NCI-H128 (cell line): ENCODE results near the gene RIPOR2.
"Not testable (repeated sequence)": the region's sequence is repeated elsewhere in the genome, so short reads cannot be mapped to it uniquely, and the experiment has no call there.

Experiments
- DNase-seq: peaks from one replicate; lab custom pipeline; 2025; ENCODE audit not compliant: unreplicated experiment; lab: John Stamatoyannopoulos, UW

The RIPOR2 gene

DNA sequence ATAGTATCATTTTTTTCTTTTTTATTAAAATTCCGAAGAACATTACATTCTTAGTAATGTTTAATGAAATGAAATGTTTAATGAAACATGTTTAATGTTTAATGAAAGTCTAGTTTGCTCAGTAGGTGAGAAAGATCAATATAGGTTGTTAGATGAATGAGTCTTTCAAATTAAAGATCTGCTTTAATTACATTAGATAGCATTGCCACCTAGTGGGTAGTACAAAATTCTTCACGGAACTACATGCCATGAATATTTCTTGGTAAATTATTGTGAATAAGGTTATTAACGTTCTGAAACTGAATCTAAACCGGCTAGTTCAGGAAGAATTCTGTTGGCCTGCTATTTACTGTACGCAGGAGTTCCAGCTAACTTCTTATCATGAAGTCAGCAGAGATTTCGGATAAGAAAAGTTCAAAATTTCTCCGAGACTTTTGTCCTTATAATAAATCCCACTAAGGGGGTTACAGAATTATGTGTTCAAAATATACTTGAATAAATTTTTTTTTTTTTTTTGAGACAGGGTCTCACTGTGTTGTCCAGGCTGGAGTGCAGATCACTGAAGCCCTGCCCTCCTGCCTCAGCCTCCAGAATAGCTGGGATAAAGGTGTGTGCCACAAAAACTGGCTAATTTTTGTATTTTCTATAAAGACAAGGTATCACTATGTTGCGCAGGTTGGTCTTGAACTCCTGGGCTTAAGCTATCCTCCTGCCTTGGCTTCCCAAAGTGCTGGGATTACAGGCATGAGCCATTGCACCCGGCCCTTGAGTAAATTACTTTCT lies 168.9 kb downstream of the RIPOR2 start:
- no peak for DNase-seq

DNA sequence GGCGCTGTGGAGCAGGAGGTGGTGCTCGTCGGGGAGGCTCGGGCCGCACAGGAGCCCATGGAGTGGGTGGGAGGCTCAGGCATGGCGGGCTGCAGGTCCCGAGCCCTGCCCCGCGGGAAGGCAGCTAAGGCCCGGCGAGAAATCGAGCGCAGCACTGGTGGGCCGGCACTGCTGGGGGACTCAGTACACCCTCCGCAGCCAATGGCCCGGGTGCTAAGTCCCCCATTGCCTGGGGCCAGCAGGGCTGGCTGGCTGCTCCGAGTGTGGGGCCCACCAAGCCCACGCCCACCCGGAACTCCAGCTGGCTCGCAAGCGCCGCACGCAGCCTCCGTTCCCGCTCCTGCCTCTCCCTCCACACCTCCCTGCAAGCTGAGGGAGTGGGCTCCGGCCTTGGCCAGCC lies 169.8 kb downstream of the RIPOR2 start:
- not testable (repeated sequence) for DNase-seq

GRCh38 chr6:24764833-24765828 lies 170.6 kb downstream of the RIPOR2 start:
- not testable (repeated sequence) for DNase-seq

- DNase-seq = no peak
Measured at GRCh38 chr6:24763578-24763977, 172.2 kb downstream of the RIPOR2 start.

- DNase-seq = no peak
Measured at GRCh38 chr6:24761851-24762250, 173.9 kb downstream of the RIPOR2 start.

- DNase-seq = no peak
Measured at GRCh38 chr6:24761193-24761835, 174.4 kb downstream of the RIPOR2 start.

DNA sequence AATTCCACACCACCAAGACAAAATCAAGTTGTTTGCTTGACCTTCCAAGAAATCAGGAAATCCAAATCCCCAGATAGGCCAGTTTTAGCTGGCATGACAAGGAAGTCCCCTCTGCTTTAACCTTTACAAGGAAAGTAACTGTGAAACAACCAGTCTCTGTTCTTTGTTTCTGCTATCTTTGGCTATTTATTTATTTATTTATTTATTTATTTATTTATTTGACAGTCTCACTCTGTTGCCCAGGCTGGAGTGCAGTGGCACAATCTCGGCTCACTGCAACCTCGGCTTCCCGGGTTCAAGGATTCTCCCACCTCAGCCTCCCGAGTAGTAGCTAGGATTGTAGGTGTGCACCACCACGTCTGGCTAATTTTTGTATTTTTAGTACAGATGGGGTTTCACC lies 175.6 kb downstream of the RIPOR2 start:
- DNase-seq = no peak

- DNase-seq = no peak
Measured at GRCh38 chr6:24759718-24760117, 176.0 kb downstream of the RIPOR2 start.

DNA sequence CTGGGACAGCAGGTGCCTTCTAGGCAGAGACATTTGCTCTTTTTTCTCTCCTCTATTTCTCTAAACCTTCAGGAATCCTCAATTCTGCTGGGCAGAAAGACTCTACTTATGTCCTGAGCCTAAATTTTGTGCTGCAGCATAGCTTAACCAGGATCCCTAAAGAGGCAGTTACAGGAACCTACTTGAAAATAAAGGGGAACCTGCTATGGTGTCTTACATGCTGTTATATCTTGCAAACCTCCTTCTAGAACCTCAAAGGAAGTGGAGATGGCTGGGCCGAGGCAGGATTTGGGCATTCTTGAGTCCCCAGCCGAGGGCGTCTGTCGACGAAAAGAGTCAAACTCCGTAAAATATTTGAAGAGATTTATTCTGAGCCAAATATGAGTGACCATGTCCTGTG lies 178.1 kb downstream of the RIPOR2 start:
- DNase-seq = no peak

DNA sequence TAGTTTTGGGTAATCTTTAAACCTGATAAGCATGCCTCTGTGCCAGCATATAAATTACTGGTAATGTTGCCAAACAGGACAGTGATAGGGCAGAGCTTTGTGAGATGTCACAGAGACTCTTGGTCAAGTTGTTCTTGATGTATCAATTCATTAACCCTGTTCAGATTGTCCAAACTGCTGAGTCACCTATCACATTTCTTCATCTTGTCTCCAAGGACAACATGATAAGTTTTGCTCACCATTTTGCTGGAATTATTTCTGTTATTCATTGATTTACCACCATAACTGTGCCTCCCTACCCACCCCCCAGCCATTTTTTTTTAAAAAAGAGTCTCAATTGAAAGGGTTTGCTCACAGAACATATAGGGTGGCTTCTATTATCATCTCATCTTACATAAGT lies 180.5 kb downstream of the RIPOR2 start:
- no peak for DNase-seq

- DNase-seq = not testable (repeated sequence)
Measured at GRCh38 chr6:24754378-24754777, 181.4 kb downstream of the RIPOR2 start.
